NOMO-1 (cell line): ENCODE measurements around the gene TMEM196.
"Not testable (repeated sequence)": the region's sequence is repeated elsewhere in the genome, so short reads cannot be mapped to it uniquely, and the experiment has no call there.

ENCODE experiments used
- DNase-seq, 2 experiments: peaks; one replicate each; lab custom pipeline; 2025; ENCODE audit not compliant: unreplicated experiment in 2 of 2; lab: John Stamatoyannopoulos, UW

Gene TMEM196

DNA sequence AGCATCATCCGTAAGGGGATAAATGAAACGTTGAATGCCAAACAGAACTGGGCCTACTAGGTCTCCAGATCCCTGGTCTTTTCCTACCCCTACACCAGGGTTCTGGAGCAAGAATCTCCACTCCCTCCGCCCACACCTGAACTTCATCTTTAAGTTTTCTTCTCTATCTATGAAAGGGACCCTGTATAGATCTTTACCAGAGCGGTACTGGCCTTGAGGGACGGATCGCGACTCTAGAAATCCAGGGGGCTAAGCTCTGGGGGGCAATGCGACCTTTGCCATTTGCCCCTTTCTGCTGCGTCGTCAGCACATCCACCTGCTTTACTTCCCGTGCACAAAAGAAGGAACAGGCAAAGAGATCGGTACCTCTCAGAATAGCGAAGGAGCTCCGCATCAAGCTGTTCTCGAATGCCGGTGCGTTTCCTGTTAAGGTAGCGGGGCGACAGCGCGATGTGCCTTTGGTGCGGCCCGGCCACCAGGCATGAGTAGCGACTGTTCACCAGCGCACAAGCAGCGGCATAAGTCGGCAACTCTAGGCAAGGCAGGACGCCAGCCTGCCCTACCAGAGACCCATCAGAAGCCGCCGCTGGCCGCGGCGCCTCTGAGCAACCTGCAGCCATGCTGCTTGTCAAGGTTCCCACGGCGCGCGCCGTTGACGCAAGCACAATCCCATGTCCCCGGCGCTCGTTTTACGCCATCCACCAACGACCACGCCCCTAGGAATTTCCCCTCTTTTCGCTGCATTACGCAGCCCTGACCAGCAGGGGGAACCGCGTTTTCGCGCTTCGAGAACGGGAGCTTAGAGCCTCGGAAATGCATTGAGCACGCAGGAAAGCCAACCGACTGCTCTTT is 64.8 kb downstream of the TMEM196 start, which contains the start of gene POLR1F:
Gene POLR1F (minus strand): TSS at position 641 of the 852 bp plus-strand sequence. CDS start 21 bp downstream, at position 620.
- peak; percentile 88 to 90 for DNase-seq

DNA sequence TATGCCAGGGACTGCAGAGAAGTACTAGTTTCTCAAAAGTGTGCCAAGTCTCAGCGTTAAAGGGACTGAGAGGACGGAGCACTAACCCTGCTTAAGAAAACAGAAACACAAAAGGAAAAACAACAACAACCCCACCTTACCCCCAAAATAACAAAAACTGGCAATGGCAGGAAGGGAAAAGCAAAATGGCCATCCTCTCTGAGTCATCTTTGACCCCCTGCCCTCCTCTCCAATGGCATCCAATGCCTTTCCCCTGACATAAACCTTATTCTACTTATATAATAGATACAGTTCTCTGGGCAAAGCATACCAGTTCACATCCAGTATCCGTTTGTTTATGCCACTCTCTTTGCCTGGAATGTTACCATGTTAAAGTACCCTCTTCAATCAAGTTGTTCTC is 66.2 kb downstream of the TMEM196 start:
- no peak for DNase-seq

DNA sequence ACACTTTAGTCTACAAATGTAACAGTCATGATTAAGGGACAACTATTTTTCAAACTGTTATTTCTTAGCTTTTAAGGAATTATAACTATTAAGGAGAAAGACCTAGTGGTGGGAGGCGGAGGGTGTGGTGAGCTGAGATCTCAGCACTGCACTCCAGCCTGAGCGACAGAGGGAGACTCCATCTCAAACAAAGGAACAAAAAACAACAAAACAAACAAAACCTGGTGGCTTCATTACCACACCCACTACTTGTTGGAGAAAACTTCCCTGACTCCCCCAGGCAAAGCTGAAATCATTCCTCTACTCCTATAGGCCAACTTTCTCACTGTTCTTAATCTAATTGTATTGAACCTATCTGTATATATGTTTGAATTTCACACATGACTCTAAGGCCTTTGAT is 67.8 kb downstream of the TMEM196 start:
- DNase-seq, result no peak

DNA sequence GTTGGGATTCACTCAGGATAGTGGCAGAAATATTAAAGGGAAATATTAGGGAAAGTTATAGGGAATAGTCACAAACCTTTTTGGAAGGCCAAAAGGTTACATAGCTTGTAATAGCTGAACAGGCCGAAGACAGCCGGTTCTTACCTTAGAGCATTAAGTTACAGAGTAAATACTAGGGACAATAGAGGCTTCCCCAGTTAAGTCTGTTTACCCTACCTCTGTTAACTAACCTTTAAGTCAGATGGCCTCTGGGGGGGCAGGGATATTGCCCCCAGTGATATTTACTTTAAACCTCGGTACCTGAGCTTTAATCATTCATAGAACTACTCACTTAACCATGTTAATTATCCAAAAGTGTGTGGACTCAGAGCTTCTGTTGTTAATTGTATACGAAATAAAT is 71.9 kb downstream of the TMEM196 start:
- no peak for DNase-seq

DNA sequence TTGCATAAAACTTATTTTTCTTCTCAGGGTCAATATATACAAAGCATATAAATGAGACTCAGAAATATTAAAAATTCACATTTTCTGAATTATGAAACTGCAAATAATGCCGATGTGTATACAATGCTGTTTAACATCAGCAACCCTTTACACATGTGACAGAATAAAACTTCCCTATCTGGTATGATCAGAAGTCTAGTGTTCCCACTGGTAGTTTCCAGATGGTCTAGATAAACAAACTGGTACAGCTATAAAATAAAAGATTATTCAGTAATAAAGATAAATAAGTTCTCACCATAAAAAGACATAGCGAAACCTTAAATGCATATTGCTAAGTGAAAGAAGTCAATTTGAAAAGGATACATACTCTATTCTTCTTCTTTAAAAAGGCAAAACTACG is 72.5 kb downstream of the TMEM196 start:
- no peak for DNase-seq

DNA sequence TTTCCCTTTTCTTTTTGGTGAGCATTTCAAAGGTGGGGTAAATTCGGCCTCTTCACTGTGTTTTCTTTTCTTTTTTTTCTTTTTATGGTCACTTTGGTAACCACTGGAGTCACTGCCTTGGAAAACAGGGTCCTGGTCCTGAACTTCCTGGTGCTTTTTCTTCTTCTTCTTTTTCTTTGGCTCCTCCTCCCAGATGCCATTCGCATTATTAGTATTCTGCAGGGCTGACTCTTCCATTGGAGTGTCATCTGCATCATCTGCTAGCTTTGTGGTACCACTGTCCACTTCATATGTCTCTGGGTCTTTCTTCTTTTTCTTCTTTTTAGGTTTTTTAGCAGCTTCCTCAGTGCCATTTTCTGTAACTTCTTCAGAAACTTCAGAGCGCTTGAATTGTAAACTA is 75.1 kb downstream of the TMEM196 start:
- no peak for DNase-seq

DNA sequence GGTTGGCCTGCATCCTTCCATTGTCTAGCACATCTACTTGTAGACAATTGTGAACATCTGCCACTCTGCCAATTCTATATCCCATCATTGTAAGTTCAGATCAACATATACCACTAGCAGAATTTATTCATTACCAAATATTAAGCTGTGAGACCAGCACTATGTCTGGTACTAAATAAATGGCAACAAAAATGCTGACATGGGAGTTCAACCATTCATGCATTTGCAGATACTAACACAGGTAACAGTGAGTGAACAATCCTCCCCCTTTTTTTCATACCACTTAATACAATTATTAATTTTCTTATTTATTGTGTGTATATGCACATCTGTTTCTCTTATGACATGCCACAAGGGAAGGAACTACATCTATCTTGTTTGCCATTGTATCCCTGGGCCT is 76.5 kb downstream of the TMEM196 start:
- DNase-seq, result no peak

DNA sequence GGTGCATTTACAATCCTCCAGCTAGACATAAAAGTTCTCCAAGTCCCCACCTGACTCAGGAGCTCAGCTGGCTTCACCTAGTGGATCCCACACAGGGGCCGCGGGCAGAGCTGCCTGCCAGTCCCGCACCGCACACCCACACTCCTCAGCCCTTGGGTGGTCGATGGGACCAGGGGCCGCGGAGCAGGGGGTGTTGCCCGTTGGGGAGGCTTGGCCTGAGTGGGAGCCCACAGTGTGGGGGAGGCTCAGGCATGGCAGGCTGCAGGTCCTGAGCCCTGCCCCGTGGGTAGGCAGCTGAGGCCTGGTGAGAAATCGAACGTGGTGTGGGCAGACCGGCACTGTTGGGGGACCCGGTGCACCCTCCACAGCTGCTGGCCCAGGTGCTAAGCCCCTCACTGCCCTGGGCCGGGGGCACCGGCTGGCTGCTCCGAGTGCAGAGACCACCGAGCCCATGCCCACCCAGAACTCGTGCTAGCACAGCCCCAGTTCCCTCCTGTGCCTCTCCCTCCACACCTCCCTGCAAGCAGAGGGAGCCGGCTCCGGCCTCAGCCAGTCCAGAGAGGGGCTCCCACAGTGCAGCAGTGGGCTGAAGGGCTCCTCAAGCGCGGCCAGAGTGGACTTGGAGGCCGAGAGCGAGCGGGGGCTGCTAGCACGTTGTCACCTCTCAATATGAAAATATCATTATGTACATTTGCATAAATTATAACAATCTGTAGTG is 81.1 kb downstream of the TMEM196 start:
- DNase-seq, result no peak

DNA sequence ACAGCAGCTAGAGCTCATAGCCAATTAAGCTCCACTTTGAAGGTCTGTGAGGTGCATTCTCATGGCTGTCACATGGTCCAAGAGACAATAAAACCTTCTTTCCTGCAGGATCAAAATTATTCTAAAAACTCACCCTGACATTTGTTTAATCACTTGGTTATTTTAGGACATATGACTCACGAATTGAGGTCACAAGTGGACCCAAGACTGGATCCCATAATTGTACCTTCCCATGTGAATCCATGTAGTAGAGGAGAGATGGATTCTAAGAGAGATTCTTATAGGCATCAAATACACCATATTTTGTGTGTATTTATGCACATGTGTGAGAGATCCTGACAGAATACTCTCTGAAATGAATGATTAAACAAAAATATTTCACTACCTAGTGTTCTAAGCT is 82.7 kb downstream of the TMEM196 start:
- no peak for DNase-seq

DNA sequence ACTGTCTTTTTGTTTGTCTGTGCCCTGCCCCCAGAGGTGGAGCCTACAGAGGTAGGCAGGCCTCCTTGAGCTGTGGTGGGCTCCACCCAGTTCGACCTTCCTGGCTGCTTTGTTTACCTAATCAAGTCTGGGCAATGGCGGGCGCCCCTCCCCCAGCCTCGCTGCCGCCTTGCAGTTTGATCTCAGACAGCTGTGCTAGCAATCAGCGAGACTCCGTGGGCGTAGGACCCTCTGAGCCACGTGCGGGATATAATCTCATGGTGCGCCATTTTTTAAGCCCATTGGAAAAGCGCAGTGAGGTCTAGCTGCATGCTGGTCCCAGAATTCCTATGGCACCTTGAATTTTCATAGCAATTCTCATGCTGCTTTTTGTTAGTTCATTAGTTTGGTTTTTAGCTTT is 84.3 kb downstream of the TMEM196 start:
- DNase-seq, result not testable (repeated sequence)

DNA sequence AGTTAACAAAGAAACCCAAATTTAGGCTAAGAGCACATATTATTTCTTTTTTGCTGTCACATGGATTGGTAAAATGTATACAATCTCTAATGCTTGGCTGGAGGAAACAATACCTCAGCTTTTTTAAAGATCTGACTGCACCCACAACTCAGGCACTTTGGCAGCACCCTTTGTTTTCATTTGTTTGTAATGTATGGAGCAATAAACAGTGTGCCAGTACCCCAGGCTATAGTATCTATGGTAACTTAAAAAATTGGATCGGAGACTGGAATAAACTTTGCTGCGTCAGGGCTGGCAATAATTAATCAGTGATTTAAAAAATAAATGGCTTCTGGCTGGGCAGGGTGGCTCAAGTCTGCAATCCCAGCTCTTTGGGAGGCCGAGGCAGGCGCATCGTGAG is 91.8 kb downstream of the TMEM196 start:
- no peak for DNase-seq

DNA sequence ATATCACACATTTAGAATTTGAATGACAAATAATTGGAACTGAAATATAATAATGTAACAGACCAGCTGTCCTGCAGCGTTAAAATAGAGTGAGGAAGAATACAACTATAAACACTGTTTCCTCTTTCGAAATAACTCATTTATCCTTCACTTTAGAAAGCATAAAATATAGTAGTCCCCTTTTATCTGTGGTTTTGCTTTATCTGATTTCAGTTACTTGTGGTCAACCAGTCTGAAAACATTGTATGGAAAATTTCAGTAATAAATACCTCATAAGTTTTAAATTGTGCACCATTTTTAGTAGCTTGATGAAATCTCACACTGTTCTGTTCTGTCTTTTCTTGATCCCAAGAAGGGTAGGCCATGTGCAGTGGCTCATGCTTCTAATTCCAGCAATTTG is 96.2 kb downstream of the TMEM196 start:
- DNase-seq, result peak; percentile 56 to 92

DNA sequence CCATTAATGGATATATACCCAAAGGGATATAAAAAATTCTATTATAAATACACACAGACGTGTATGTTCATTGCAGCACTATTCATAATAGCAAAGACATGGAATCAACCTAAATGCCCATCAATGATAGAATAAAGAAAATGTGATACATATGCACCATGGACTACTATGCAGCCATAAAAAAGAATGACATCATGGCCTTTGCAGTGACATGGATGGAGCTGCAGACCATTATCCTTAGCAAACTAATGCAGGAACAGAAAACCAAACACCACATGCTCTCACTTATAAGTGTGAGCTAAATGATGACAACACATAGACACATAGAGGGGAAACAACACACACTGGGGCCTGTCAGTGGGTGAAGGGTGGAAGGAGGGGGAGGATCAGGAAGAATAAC is 97.6 kb downstream of the TMEM196 start:
- DNase-seq, result no peak

DNA sequence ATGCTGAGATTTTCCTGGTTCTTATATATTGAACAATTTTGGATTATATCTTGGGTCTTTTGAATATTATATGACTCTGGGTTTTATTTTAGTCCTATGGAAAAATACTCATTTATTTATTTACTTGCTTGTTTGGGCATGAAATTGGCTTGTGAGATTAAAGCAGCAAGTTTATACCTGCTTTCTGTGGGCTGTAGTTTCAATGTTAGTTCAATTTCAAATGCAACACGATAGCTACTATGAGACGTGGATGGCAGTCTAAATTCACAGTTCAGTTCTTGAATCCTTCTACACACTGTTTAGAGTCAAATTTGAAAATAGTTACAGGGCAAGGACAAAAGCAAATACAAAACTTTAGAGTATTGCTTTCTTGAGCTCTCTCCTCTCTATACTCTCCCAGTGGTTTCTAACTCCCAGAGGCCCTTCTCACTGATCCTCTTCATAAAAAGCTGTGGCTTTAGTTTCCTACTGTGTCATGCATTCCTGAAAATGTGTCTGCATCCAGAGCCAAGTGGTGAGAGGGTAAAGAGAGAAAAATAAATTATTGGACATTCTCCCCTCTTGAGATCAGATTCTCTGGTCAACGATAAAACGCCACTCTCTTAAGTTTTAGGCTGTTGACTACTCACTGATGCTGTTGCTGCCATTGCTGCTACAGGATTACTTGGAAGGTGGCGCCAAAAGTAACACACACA is 99.0 kb downstream of the TMEM196 start:
- no peak for DNase-seq

DNA sequence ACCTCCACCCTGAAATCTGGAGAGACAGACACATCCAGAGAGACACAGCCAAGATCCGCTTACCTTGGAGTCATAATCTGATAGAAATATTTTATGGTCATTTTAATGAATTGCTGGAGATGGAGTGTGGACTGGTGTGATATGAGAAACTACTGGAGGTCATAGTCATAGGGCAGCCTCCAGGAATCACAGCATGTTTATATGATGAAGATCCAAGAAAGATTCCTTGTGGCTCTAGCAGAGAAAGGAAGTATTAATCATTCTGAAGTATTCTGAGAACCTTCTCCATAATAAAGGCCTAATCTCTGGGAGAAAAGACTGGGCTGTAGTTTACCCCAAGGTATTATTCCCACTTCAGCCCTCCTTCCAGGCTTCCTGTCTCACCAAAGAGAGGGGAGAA is 102.6 kb downstream of the TMEM196 start:
- no peak for DNase-seq
